Ovary (tissue), 3 donors: ENCODE data around the gene MDH2.

ENCODE experiments used
- CTCF ChIP-seq, 3 donors: fragments of 450-650 bp in 2 of 3; fragments of 200-600 bp in 1 of 3; IDR thresholded peaks; one replicate each; pipeline versions ENCODE4 v1.5.1 to v1.8.0; 2016 to 2022; ENCODE audit warnings: antibody characterized with exemption in 3 of 3, mild to moderate bottlenecking in 1 of 3
- EP300 ChIP-seq: sonication (generic); formaldehyde crosslinking; IDR thresholded peaks from one replicate; pipeline ENCODE4 v1.6.1; 2017; ENCODE audit warnings: antibody characterized with exemption
- POLR2A ChIP-seq: fragments of 450-650 bp; IDR thresholded peaks from one replicate; pipeline ENCODE4 v1.6.1; 2017; ENCODE audit warnings: antibody characterized with exemption, mild to moderate bottlenecking, moderate library complexity
- donor health status: DM: no; HTN: no; CAD: no.

- TF ChIP-seq CTCF (IDR thresholded peaks at IDR 0.05), result no peak
- TF ChIP-seq EP300, result no peak
- TF ChIP-seq POLR2A, result no peak
Observed at GRCh38 chr7:76095908-76096307, 48.0 kb downstream of the MDH2 start.
